Retinal pigment epithelial cell (primary cell): ENCODE measurements around the gene VSX1.

Source experiments
- DNase-seq: peaks from one replicate; pipeline ENCODE4 v3.0.0-alpha.2; 2010; ENCODE audit warnings: low read depth
- H3K4me3 ChIP-seq: 2 replicates; pipeline ENCODE4 v1.5.1; 2011; ENCODE audit warnings: mild to moderate bottlenecking, low read length, control low read depth, moderate library complexity
- TF ChIP-seq, protein P1 (sequence below): conservative IDR thresholded peaks from 2 replicates; pipeline ENCODE4 v1.5.1; 2011; ENCODE audit warnings: low read depth, low read length, control low read depth, inconsistent platforms

Gene VSX1

DNA sequence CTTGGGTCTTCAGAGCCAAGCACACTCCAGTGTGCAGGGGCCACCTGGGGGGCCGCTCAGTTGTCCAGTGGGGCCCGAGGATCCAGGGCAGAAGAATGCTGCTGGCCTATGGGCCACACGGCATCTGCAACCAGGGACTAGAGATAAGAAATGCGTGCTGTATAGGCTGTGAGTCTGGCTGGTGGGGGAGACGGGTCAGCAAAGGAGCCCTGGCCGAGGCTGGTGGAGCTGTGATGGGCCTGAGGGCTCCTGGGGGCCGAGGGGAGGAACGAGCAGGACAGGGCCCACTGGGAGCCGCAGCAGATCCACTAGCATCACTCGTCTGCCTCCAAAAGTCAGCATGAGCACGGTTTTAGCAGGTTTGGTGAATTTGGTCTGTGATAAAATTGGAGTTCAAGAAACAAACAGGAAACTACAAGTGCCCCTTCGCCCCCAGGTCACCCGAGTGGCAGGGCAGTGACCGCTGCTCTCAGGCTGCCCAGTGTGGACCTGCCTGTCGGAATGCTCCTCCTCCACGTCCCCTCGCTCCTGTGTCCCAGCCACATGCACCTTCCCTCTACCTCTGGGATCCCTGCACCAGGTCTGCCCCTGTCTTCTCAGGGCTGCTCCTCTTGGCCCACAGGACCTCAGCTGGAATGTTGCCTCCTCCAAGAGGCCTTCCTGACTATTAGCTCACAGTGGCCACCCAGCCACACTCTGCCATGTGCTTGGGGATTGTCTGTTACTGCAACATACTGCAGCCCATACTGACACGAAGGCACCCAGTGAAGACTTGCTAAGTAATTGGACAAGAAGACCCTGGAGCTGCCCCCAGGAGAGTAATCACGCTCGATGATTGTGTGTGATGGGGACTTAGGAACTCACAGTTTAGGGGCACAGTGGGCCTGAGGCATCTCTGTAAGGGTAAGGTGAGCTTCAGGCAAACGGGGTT lies 34.9 kb downstream of the VSX1 start:
- no peak for DNase-seq
- no peak overlapping the region for H3K4me3 ChIP-seq
- TF ChIP-seq, protein P1, sequence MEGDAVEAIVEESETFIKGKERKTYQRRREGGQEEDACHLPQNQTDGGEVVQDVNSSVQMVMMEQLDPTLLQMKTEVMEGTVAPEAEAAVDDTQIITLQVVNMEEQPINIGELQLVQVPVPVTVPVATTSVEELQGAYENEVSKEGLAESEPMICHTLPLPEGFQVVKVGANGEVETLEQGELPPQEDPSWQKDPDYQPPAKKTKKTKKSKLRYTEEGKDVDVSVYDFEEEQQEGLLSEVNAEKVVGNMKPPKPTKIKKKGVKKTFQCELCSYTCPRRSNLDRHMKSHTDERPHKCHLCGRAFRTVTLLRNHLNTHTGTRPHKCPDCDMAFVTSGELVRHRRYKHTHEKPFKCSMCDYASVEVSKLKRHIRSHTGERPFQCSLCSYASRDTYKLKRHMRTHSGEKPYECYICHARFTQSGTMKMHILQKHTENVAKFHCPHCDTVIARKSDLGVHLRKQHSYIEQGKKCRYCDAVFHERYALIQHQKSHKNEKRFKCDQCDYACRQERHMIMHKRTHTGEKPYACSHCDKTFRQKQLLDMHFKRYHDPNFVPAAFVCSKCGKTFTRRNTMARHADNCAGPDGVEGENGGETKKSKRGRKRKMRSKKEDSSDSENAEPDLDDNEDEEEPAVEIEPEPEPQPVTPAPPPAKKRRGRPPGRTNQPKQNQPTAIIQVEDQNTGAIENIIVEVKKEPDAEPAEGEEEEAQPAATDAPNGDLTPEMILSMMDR = no peak

DNA sequence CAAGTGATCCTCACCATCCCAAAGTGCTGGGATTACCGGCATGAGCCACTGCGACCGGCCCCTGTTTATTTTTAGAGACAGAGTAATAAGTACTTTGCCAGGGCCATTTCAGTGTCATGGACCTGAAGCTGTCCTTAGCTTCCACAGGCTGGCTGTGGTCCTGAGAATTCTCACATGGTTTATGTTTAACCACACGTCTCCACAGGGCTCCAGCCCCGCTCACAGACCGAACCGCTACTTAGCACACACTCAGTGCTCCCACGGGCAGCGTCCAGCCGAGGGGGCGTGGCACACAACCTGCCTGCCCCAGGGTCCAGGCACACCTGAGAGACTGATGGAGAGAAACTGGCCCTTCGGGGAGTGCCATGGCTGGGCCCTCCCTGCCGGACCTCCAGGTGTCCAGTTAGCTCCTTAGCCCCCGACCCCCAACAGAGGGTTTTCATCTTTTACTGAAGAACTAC lies 35.7 kb downstream of the VSX1 start:
- TF ChIP-seq, protein P1 = no peak
- DNase-seq = no peak

DNA sequence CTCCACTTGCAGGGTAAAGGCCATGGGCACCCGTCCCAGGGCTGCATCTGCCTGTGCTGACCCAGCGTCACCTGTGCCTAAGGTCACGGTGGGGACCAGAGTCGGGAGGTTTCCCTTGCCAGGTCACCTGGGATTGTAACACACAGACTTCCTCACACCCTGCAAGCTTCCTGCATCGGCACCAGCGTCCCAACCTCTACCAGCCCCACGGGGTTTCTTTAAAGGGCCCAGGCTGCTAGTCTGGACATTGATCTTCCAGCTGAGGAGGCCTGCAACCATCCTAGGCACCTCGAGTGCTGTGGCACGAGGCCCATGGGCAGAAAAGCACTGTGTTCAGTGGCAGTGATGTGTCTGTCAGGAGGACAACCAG lies 36.6 kb downstream of the VSX1 start:
- TF ChIP-seq, protein P1 = no peak
- DNase-seq = no peak

More for the DNA sequence above, 35.7 kb downstream of the VSX1 start:
- H3K4me3 ChIP-seq = no peak overlapping the region

DNA sequence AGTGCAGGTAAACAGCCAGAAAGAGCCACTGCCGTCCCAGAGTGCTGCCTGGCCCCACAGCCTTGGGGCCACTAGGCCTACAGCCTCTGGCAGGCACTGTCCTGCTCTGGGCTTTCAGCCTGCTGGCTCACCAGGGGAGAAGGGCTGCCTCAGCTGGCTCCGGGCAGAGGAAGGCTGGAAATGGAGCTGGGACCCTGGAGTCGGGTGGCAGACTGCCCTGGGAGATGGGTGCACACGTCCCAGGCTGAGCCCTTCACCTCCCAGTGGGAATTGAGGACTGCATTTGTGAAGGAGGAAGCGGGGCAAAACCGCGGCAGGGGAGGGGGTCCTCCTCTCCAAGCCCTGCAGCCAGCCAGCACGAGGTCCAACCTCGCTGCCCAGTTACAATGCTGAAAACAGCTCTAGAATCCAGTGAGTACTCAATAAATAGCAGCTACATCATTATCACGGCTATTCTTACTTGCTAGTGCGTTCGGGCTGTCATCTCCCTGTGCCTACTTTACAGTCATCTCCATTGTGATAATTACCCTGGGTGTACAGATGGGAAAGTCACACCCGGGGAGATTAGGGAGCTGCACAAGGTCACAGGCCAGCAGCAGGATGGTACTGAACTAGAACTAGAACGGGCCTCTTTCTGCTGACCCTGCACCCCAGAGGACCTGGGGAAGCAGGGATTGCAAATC lies 37.1 kb downstream of the VSX1 start:
- TF ChIP-seq, protein P1 = no peak
- no peak for DNase-seq
- H3K4me3 ChIP-seq = no peak overlapping the region

More for the DNA sequence above, 36.6 kb downstream of the VSX1 start:
- H3K4me3 ChIP-seq = no peak overlapping the region

DNA sequence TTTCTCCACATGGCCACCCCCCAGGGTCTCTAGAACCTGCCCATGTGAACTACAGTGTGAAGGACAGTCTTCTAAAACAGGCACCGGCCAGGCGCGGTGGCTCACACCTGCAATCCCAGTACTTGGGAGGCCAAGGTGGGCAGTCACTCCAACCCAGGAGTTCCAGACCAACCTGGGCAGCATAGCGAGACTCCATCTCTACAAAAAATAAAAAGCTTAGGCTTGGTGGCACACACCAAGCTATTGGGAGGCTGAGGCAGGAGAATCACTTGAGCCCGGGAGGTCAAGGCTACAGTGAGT lies 37.7 kb downstream of the VSX1 start:
- TF ChIP-seq, protein P1 = no peak
- no peak overlapping the region for H3K4me3 ChIP-seq
- DNase-seq = no peak

DNA sequence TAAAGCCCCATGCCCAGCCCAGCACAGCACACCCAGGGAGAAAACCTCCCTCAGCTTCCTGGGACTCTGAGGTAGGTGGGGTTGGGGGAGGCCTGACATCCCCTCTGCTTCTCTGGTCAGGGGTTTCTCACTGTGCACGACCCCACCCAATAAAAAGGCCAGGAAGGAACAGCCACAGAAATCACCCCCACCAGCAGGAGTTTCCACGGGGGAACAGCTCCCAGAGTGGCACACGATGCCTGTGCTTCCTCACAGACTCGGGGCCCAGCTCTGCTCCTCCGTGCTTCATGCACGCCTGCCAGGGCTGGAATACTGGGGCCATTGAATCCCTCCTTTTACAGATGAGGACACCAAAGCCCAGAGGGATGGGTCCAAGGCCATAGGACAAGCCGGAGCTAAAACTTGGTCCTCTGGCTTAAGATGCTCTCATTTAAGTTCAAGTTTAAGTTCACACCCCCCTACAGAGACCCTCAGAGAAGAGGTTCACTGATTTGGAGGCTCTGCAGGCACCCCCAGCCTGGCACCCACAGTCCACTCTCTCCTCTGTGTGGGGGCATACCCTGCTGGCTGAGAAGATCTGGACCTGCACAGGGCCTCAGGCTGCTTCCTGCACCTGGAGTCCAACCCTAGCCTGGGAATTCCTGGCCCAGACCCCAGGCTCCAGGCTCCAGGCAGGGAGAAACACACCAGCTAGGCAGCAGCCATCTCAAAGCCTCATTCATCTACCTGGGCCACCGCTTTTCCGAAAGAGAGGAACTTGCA lies 38.3 kb downstream of the VSX1 start:
- no peak for DNase-seq
- H3K4me3 ChIP-seq = no peak overlapping the region
- TF ChIP-seq, protein P1 = no peak
